GM19023 (cell line): Measurements from ENCODE around the gene RPL10.

Experiments used
- ATAC-seq: cut with Tn5 transposase; IDR thresholded peaks from one replicate; pipeline ENCODE4 v1.9.1; 2021; ENCODE audit warnings: mild to moderate bottlenecking, moderate library complexity; ENCODE audit not compliant: unreplicated experiment

The RPL10 gene

GRCh38 chrX:154397888-154398667 lies at the start of gene RPL10:
Gene RPL10, plus strand, starts transcription at chrX:154398377. Its CDS starts 143 bp downstream, at chrX:154398520.
- ATAC-seq: peak; percentile 69

GRCh38 chrX:154348646-154349358 lies 49.4 kb upstream of the RPL10 start:
- ATAC-seq: no peak

GRCh38 chrX:154349359-154349935 lies 48.7 kb upstream of the RPL10 start:
- ATAC-seq: no peak

GRCh38 chrX:154349979-154350378 lies 48.2 kb upstream of the RPL10 start:
- no peak for ATAC-seq

GRCh38 chrX:154350429-154351182 lies 47.6 kb upstream of the RPL10 start:
- no peak for ATAC-seq

GRCh38 chrX:154351183-154352011 lies 46.8 kb upstream of the RPL10 start:
- no peak for ATAC-seq

GRCh38 chrX:154352012-154352401 lies 46.2 kb upstream of the RPL10 start:
- ATAC-seq: no peak

- ATAC-seq: no peak
Observed at GRCh38 chrX:154352466-154352865, 45.7 kb upstream of the RPL10 start.

GRCh38 chrX:154353172-154353843 lies 44.9 kb upstream of the RPL10 start:
- ATAC-seq: no peak

- no peak for ATAC-seq
Observed at GRCh38 chrX:154354013-154354412, 44.2 kb upstream of the RPL10 start.

- no peak for ATAC-seq
Observed at GRCh38 chrX:154354516-154354915, 43.7 kb upstream of the RPL10 start.

GRCh38 chrX:154355094-154355775 lies 42.9 kb upstream of the RPL10 start:
- no peak for ATAC-seq

- ATAC-seq: no peak
Observed at GRCh38 chrX:154355776-154356140, 42.4 kb upstream of the RPL10 start.

GRCh38 chrX:154356596-154356995 lies 41.6 kb upstream of the RPL10 start:
- no peak for ATAC-seq

- no peak for ATAC-seq
Observed at GRCh38 chrX:154357205-154357604, 41.0 kb upstream of the RPL10 start.

- ATAC-seq: no peak
Observed at GRCh38 chrX:154358011-154358410, 40.2 kb upstream of the RPL10 start.

- no peak for ATAC-seq
Observed at GRCh38 chrX:154358829-154359228, 39.3 kb upstream of the RPL10 start.

GRCh38 chrX:154359362-154360154 lies 38.6 kb upstream of the RPL10 start:
- no peak for ATAC-seq
